Measurements from ENCODE around the gene AGTRAP. TPM values are rescaled to one million over a fixed set of nuclear protein-coding genes. Genes with fewer than 3 reads are reported as not detected.
A peak's percentile ranks its signal among the peaks of the same experiment; 100 is the strongest.

Gene AGTRAP
- polyA plus RNA-seq, 3 donors: 420 to 938 (median 842) TPM

DNA sequence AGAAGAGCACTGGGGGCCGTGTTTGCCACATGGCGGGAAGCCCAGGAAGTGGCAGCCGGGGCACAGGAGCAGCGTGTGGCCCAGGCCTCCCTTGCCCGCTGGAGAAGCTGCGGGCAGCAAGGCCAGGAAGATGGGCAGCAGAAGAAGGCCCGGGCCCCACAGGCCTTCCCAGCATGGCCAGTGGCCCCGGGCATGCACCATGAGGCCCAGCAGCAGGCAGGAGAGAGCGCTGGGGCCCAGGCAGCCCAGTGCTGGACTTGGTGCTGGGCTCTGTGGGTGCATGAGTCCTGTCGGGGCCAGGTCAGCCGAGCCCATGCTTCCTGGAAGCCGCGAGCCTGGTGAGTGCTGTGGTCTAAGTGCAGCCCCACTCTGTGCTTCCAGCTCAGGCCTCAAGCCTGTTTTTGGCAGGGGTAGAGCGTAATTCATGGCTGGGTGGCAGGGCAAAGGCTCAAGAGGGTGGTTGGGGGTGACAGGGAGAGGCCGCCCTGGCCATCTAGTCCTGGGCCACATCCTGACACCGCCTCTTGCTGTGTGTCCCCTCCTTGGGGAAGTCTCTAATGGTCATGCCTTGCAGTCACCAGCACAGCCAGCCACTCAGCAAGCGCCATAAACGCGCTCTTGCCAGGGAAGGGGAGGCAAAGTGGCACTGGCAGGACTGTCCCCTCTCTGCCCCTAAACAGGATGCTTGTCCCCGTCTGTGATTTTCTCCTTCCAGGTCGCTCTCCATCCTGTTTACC lies 48.5 kb downstream of the AGTRAP start:
- peaks cover 1 to 10% of the 10 kb centered on the region in 2 donors for H3K36me3 Mint-ChIP-seq
- TF ChIP-seq, protein P1, sequence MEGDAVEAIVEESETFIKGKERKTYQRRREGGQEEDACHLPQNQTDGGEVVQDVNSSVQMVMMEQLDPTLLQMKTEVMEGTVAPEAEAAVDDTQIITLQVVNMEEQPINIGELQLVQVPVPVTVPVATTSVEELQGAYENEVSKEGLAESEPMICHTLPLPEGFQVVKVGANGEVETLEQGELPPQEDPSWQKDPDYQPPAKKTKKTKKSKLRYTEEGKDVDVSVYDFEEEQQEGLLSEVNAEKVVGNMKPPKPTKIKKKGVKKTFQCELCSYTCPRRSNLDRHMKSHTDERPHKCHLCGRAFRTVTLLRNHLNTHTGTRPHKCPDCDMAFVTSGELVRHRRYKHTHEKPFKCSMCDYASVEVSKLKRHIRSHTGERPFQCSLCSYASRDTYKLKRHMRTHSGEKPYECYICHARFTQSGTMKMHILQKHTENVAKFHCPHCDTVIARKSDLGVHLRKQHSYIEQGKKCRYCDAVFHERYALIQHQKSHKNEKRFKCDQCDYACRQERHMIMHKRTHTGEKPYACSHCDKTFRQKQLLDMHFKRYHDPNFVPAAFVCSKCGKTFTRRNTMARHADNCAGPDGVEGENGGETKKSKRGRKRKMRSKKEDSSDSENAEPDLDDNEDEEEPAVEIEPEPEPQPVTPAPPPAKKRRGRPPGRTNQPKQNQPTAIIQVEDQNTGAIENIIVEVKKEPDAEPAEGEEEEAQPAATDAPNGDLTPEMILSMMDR (IDR thresholded peaks at IDR 0.05): no peak
- H3K27ac Mint-ChIP-seq: peak overlapping the region in 1 of 7 donors; percentile 75
- WGBS (ENCODE audit: insufficient coverage): 87% methylated on average over 14 of the region's 21 CpGs
- Histone ChIP-seq H3K36me3 (replicated peaks in 1 of 2; ENCODE audit: control insufficient read depth in 1 of 2, insufficient read depth in 2 of 2, low read length in 2 of 2) (peaks cover 5 to 8% of the 10 kb centered on the region in 2 donors), H3K27ac (ENCODE audit: low read depth in 1 of 2, low read length in 2 of 2) (no peak overlapping the region), H3K27me3 (ENCODE audit: control insufficient read depth in 2 of 2, insufficient read depth in 2 of 2, low read length in 2 of 2) (no peaks in the 10 kb centered on the region), H3K79me2 (ENCODE audit: insufficient read depth, low read length) (no peaks in the 10 kb centered on the region), H3K4me1 (ENCODE audit: control insufficient read depth in 1 of 2, insufficient read depth in 2 of 2, low read length in 2 of 2) (peaks cover 12 to 22% of the 10 kb centered on the region in 2 donors), H2AFZ (ENCODE audit: insufficient read depth, low read depth, low read length, poor library complexity, severe bottlenecking) (peak overlapping the region; percentile 67), H3K4me2 (replicated peaks; ENCODE audit: extremely low read depth, low read length, poor library complexity, severe bottlenecking) (peak overlapping the region; percentile 76), H3K9ac (ENCODE audit: insufficient read depth, low read length, poor library complexity, severe bottlenecking) (peak overlapping the region; percentile 46), H3K9me3 (replicated peaks in 1 of 2; ENCODE audit: control insufficient read depth in 1 of 2, insufficient read depth in 1 of 2, low read length in 2 of 2) (no peaks in the 10 kb centered on the region), H3K4me3 (replicated peaks in 1 of 3; ENCODE audit: low read depth in 2 of 3, low read length in 3 of 3) (peak overlapping the region in 1 of 3 experiments; percentile 65), H4K20me1 (ENCODE audit: insufficient read depth, low read length) (no peaks in the 10 kb centered on the region)
- intact Hi-C loops (cut with micrococcal nuclease): loop anchor here in 1 of 2 donors (2.0 kb wide), 1 partner anchor 44 kb away; no protein-coding TSS in a partner anchor
- peaks cover 0 to 3% (median 0%) of the 10 kb centered on the region in 7 donors for H3K9me3 Mint-ChIP-seq
- H3K4me3 Mint-ChIP-seq: no peak overlapping the region
- no peak for DNase-seq
- H3K4me1 Mint-ChIP-seq: peaks cover 21% of the 10 kb centered on the region
- peaks cover 2 to 13% (median 7%) of the 10 kb centered on the region in 3 donors for H3K27me3 Mint-ChIP-seq (ENCODE audit: low read depth in 3 of 3)

DNA sequence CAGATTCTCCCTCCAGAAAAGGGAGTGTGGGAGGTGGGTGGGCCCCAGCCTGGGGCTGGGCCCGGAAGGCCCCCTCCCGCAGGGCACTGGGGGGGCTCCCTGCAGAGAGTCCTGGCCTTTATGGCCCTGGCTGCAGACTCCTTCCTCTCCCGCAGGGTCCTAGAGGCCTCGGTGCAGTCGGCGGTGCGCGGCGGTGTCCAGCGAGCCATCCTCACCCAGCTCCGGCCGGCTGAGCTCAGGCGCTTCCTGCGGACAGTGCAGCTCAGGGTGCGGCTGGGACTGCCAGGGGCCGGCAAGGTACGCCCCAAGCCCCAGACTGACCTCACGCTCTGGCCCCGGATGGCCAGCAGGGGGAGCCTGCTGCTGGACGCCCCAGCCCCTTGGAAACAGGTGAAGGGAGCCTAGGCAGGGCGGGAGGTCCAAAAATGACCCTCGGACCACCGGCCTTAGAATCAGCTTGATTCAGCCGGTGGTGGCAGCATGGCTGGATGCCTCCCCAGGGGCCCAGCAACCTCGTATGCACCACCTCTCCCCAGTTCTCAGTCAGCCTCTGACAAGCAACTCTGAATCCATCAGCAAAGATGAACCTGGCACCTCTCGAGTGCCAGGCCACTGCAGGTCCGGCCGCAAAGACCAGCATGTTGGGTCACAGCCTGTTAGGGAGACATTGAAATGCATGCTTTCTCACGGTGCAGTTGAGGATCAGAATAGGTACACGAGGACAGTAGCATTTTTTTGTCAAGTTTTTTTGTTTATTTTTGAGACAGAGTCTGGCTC lies 49.2 kb downstream of the AGTRAP start:
- H3K36me3 ChIP-seq (replicated peaks in 1 of 2; ENCODE audit: control insufficient read depth in 1 of 2, insufficient read depth in 2 of 2, low read length in 2 of 2): peaks cover 8 to 15% of the 10 kb centered on the region in 2 donors
- H2AFZ ChIP-seq (ENCODE audit: insufficient read depth, low read depth, low read length, poor library complexity, severe bottlenecking): peak overlapping the region; percentile 67
- no peak overlapping the region for H3K27ac ChIP-seq (ENCODE audit: low read depth in 1 of 2, low read length in 2 of 2)
- Mint-ChIP-seq H3K4me3 (peak overlapping the region; percentile 49 to 73), H3K9me3 (no peaks in the 10 kb centered on the region), H3K36me3 (peaks cover 9 to 18% of the 10 kb centered on the region in 2 donors), H3K27me3 (ENCODE audit: low read depth in 3 of 3) (peaks cover 2 to 13% (median 5%) of the 10 kb centered on the region in 3 donors), H3K4me1 (peaks cover 28% of the 10 kb centered on the region), H3K27ac (peak overlapping the region in 3 of 7 donors; percentile 36 to 45 (median 43))
- H4K20me1 ChIP-seq (ENCODE audit: insufficient read depth, low read length): no peaks in the 10 kb centered on the region
- H3K4me1 ChIP-seq (ENCODE audit: control insufficient read depth in 1 of 2, insufficient read depth in 2 of 2, low read length in 2 of 2): peaks cover 19 to 29% of the 10 kb centered on the region in 2 donors
- H3K79me2 ChIP-seq (ENCODE audit: insufficient read depth, low read length): no peaks in the 10 kb centered on the region
- DNase-seq: peak; percentile 55 to 68 (median 66)
- TF ChIP-seq, protein P1 (IDR thresholded peaks at IDR 0.05): peak; percentile 92
- H3K9me3 ChIP-seq (replicated peaks in 1 of 2; ENCODE audit: control insufficient read depth in 1 of 2, insufficient read depth in 1 of 2, low read length in 2 of 2): no peaks in the 10 kb centered on the region
- peak overlapping the region; percentile 76 for H3K4me2 ChIP-seq (replicated peaks; ENCODE audit: extremely low read depth, low read length, poor library complexity, severe bottlenecking)
- H3K27me3 ChIP-seq (ENCODE audit: control insufficient read depth in 2 of 2, insufficient read depth in 2 of 2, low read length in 2 of 2): no peaks in the 10 kb centered on the region
- intact Hi-C loops (cut with micrococcal nuclease): loop anchor here in 1 of 2 donors (2.0 to 5.0 kb wide), 2 partner anchors 37 to 44 kb away; no protein-coding TSS in a partner anchor
- 13% methylated on average over 28 of the region's 30 CpGs for WGBS (ENCODE audit: insufficient coverage)
- H3K4me3 ChIP-seq (replicated peaks in 1 of 3; ENCODE audit: low read depth in 2 of 3, low read length in 3 of 3): peak overlapping the region in 1 of 3 experiments; percentile 65
- peak overlapping the region; percentile 46 for H3K9ac ChIP-seq (ENCODE audit: insufficient read depth, low read length, poor library complexity, severe bottlenecking)

Data from CD14-positive monocyte (primary cell).